ENCODE measurements around the gene HIC2. TPM values are rescaled to one million over a fixed set of nuclear protein-coding genes. Genes with fewer than 3 reads are reported as not detected.
"Not testable (repeated sequence)": the region's sequence is repeated elsewhere in the genome, so short reads cannot be mapped to it uniquely, and the experiment has no call there.

The HIC2 gene
- total RNA-seq, 1 experiment from 2014 or later = 0.69 TPM

DNA sequence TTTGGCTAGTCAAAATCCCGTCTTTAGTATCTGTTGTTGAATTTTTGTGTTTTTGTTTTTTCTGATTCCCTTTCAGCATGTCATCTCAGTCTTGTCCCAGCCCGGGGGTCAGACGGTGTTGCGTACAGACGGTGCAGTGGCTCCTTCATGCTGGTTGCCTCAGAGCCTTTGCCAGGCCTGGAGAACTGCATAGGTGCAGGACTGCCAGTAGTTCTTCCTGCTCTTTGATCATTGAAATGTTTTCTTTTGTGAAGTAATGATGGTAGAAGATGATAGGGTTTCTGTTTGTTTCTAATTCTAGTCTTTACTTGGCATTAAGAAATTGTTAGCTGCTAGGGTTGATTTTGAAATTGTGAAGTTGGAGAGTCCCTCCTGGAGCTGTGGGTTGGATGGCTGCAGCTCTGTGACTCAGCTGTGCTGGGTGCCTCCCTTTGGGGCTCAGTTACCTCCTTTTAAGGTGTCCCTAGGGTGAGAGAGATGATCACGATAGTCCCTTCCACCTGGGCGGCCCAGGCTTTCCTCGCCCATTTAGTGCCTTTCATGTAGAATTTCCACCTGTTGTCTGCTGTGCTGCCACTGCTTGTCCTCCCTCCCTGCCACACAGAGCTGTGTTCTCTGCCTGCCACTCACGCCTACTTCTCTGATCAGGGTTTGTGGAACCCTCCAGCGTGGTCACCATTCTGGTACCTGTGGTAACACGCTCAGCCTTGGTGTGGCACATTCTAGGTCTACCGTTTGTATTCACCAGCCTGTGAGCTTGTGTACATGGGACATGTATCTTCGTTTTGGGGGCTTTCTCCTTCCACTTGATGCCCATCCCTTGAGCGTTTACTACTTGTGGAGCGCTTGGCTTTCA is 17.4 kb downstream of the HIC2 start:
- DNase-seq (ENCODE audit: low read depth) = not testable (repeated sequence)

DNA sequence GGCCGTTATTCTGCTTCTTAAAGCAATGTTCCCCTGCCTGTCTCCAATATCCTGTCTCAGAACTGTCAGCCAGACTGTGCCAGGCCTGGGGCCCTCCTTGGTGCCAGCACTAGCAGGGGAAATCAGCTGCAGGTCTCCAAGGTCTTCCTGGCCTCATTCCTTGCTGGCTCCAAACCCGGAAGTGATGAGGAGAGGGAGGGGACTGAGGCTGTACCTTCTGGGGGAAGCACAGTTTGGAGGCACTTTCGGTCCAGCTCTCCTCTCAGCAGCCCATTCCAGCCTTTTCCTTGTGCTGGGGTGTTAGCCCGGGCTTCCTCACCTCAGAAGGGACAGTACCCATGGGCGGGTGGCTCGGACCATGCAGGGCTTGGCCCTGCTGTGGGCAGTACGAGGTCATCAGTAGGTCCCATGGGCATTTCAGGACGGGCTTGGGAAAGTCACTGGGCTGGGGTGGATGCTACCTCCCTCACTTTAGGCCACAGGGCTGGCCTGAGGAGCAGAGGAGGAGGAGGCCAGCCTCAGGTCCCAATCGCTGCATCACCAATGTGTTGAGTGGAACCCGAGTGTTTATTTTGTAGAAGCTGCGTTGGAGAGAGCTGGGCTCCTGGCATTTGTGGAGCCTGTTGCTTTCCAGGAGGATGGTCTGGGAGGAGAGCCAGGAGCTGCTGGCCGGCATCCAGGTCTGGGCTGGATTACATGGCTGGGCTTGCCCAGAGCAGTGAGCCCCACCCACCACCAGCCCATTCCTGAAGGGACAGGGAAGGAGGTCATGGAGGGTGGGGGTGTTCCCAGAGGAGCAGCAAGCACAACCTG is 19.0 kb downstream of the HIC2 start:
- DNase-seq (ENCODE audit: low read depth) = not testable (repeated sequence)

DNA sequence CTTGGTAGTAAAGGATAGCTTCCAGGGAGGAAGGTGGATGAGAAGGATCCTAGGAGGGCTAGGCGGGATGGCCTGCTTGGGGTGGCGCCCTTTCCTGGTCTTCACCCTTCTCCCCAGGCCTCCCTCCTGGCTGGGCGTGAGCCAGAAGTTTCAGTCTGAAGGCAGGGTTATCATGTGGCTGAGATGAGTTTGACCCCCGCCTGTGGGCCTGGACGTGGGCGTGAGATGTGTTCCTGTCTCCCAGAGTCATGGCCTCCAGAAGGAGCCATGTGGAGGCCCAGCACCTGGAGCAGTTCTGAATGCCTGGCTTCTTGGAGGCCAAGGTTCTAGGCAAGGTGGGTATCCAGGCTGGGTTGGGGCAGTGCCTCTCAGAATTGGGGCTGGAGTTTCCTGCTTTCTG is 20.8 kb downstream of the HIC2 start:
- not testable (repeated sequence) for DNase-seq (ENCODE audit: low read depth)

DNA sequence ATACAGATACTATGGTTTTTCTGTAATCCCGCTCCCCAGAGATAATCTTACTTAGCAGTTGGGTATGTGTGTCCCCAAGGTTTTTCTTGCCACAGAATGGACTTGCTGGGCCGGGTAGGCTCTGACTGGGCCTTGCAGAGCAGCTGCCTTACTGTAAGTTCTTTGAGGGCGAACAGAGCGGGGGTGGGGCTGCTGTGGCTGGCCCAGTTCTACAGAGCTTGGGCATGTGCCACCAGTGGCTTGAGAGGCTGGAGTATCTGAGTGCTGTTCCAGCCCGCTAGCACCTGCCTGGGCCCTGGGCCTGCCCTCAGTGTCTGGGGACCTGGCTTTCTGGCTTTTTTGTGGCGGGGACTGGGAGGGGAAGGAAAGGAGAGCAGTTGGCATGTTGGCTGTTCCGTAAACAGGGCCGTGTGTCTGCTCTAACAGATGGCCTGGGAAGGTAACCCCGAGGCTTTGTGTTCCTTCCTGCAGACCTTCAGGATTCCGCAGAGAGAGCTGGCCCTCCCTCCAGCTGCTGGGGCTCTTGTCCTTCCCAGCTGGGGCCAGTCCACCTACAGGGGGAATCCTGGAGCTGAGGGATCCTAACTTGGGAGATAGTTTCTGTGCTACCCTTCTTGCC is 23.0 kb downstream of the HIC2 start:
- not testable (repeated sequence) for DNase-seq (ENCODE audit: low read depth)

DNA sequence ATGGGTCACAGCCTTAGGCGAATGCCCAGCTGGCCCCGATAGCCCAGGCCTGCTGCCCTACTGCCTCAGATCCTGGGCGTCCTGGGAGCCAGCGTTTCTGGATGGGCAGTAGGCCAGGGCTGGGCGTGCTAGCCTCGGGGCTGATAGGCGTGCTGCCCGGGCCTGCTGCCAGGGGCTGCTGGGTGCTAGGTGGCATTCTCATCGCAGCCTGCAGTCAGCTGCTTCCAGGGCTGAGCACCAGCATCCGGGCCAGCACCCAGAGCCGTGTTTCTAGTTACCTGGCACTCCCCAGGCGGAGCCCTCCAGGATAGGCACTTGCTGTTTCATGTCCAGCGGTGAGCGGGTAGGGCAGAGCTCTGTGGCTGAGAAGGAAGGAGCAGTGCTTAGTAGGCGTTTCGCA is 23.5 kb downstream of the HIC2 start:
- not testable (repeated sequence) for DNase-seq (ENCODE audit: low read depth)

DNA sequence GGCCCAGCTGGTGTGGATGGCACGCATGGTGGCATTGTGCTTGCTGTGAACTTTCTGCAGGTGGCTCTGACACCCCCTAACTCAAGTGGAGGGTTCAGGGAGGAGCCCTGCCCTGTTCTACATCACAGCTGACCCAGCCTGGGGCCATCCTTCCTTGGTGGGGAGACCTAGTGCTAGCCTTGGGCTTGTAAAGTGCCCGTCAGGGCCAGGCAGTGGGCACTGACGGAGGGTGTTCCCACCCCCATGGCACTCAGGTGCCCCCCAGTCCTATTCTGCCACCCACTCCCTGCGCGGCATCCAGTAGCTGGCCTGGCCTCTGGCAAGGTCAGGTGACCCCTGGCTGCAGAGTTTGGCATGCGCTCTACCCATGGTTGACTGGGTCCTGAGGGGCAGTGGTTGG is 24.0 kb downstream of the HIC2 start:
- DNase-seq (ENCODE audit: low read depth) = not testable (repeated sequence)

DNA sequence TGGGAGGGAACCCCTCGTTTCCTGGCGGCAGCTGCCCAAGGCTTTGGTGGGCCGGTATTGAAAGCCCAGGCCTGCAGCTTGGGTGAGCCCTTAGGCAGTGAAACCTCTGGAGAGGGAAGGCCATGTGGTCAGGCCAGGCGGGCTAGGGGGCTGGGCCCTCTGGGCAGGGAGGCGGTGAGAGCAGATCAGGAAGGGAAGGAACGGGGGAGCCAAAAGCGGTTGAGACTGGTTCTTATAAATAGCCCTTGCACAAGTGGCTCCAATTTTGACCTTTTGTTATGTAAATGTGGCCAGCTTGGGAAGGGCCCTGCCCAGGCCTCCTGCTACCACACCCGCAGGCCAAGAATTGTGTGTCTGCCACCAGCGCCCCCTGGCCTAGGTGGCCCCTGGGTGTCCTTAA is 25.0 kb downstream of the HIC2 start:
- not testable (repeated sequence) for DNase-seq (ENCODE audit: low read depth)

DNA sequence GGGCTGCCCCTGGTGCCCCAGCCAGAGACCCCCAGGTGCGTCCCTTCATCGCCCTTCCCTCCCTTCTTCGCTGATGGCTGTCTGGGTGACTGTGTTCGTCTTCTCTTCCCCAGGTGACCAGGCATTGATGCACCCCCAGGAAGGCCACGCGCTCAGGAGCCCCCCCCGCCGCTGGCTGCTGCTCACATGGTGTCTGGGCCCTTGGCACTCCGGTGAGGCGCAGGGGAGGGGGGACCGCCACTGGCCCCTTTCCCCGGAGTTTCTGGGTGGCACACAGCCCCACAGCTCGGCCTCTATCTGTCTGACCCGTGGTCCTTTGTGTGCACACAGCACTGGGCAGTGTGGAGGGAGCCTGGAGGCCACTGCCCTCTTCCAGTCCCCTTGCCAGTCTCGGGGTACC is 25.5 kb downstream of the HIC2 start:
- not testable (repeated sequence) for DNase-seq (ENCODE audit: low read depth)

DNA sequence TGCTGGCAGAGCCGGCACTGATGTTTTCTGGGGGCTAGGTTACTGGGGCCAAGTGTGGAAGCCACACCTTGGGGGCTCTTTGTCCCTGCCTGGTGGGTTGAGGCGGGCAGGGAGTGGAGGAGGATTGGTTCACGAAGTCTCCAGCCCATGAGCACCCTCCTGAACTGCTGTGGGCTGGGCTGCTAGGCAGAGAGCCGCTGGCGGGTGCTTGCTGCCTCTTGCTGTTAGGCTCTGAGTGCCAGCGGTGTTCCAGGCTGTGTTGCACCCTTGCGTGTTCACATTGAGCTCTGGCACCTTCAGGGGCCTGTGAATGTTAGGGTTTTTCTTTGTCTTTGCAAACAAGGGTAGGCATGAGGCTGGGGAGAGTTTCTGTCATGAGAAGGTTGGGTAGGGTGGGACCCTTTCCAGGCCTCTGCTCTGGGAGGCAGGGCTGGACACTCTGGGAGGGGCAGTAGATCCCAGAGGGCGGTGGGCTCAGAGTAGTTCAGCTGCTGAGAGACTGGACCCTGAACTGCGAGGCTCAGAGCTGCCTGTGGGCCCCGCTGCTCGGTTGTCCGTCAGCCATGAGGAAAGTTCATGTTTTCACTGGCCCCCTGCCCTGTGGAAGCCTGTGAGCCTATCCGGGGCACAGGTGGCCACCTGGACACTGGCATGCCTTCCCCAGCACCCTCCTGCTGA is 26.0 kb downstream of the HIC2 start:
- no peak for DNase-seq (ENCODE audit: low read depth)

DNA sequence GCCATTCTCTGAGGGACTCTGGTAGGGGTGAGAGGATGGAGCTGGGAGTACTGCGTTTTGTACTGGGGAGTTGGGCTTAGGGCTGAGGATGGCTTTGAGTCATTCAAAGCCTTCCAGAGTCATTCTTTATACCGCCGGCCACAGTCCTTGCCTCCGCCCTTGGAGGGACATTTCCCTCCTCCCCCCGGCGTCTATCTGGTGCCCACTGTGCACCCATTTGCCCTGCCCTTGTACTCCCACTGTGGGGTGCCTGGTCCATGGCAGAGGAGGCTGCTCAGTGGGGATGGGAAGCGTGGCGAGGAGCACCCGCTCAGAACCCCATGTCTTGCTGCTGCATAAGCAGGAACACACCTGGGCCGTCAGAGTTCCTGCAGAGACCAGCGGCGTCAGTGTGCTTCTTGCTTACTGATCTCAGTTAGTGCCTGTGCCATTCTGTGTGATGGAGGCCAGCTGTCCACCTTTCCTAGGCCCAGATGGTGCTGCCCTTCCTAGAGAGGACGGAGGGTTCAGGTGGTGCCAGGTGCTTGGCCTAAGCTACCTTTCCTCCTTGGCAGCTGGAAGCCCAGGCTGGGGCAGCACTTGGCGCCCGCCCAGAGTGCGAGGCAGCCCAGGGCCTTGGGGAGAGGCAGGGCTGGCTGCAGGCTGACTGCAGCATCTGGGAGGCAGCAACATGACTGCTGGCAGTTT is 26.7 kb downstream of the HIC2 start:
- no peak for DNase-seq (ENCODE audit: low read depth)

DNA sequence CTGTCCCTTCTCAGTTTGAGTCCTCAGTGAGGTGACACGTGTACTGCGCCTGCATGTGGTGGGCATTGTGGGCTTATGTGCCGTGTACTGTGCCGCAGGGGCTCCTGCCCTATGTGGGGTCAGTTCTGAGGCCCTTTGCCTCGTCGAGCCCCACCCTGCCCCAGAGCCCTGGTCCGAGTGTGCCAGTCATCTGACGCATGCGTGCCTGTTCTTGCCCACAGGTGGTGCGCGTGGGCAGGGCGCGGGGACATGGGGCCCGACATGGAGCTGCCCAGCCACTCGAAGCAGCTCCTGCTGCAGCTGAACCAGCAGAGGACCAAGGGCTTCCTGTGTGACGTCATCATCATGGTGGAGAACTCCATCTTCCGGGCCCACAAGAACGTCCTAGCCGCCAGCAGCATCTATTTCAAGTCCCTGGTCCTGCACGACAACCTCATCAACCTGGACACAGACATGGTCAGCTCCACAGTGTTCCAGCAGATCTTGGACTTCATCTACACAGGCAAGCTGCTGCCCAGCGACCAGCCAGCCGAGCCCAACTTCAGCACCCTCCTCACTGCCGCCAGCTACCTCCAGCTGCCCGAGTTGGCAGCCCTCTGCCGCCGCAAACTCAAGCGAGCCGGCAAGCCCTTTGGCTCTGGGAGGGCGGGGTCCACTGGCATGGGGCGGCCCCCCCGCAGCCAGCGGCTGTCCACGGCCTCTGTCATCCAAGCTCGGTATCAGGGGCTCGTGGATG is 27.7 kb downstream of the HIC2 start:
- DNase-seq (ENCODE audit: low read depth) = no peak

DNA sequence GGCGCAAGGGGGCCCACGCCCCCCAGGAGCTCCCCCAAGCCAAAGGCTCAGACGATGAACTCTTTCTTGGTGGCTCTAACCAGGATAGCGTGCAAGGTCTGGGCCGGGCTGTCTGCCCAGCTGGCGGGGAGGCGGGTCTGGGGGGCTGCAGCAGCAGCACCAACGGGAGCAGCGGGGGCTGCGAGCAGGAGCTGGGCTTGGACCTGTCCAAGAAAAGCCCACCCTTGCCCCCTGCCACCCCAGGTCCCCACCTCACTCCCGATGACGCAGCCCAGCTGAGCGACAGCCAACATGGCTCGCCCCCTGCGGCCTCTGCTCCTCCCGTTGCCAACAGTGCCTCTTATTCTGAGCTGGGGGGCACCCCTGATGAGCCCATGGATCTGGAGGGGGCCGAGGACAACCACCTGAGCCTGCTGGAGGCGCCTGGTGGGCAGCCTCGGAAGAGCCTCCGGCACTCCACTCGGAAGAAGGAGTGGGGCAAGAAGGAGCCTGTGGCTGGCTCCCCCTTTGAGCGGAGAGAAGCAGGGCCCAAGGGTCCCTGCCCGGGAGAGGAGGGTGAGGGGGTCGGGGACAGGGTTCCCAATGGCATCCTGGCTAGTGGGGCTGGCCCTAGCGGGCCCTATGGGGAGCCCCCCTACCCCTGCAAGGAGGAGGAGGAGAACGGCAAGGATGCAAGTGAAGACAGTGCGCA is 28.4 kb downstream of the HIC2 start:
- no peak for DNase-seq (ENCODE audit: low read depth)

DNA sequence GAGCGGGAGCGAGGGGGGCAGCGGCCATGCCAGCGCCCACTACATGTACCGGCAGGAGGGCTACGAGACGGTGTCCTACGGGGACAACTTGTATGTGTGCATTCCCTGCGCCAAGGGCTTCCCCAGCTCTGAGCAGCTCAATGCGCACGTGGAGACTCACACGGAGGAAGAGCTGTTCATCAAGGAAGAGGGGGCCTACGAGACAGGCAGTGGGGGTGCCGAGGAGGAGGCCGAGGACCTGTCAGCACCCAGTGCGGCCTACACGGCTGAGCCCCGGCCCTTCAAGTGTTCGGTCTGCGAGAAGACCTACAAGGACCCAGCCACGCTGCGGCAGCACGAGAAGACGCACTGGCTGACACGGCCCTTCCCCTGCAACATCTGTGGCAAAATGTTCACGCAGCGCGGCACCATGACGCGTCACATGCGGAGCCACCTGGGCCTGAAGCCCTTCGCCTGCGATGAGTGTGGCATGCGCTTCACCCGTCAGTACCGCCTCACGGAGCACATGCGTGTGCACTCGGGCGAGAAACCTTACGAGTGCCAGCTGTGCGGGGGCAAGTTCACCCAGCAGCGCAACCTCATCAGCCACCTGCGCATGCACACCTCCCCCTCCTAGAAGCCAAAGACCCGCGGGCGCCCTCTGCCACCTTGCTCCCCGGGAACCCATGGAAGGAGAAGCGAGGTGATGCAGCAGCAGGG is 29.1 kb downstream of the HIC2 start:
- DNase-seq (ENCODE audit: low read depth) = no peak

DNA sequence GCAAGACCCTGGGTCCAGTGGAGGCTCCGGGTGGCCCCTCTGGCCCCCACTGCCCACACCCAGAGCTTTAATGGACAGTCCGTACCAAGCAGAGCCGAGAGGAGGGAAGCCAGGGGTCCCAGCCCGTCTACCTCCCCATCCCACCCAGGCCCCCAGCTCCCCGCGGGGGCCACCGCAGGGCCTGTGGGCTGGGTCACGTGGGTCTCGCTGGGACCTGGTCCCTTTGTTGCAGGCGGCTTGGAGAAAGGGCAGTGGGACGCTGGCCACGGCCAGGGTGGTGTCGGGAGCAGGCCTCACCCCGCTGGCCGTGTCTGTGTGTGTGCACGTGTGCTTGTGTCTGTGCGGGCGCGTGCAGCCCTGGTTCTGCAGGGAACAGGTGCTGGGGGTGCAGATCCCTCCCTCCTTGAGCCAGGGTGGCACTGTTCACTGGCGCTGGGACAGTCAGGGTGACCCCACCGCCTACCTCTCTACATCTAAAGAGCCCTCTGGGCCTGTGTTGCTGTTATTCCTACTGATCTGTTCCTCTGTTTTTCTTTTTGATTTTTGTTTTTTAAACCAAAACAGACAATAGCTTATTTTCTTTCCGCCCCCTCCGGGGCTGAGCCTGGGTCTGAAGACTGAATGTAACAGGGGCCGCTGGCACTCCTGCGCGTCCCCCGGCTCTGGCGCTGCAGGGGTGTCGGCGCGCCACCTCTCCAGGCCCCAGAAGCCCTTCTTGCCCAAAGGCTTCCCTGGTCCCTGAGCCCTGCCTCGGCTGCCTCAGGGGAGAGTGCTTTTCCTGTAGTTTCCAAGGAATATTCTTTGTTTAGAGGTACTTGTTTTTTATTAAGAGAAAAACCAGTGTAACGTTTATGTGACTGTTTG is 29.9 kb downstream of the HIC2 start:
- DNase-seq (ENCODE audit: low read depth) = no peak

DNA sequence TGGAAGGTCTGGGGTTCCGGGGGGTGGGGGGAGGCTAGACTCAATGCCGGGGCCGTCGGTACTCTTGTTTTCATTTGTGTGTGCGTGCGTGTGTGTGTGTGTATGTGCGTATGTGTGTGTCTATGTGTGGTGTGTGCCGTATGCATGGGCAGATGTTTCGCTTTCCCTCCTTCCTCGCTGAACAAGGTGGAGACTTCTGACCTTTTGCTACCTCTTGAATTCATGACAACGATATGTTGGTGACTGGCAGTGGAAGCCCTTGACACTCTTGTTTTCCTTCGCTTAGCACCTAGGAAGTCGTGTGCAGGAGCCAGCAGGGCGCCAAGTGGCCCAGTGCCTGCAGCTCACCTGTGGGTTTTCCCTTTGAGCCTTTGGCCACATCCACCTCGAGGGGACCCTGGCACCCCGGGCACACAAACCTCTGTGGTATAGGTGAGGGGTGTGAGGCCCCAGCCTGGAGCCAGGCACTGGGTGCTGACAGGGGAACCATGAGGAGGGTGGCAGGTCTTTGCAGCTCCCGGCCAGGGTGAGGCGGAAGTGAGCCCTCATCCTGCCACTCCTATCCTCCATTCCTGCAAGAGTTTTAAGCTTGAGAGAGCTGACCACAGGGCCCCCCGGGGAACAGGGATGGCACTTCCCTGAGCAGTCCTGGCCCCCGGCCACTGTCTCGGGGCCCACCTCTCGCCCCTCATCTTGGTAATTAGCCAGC is 30.7 kb downstream of the HIC2 start:
- DNase-seq (ENCODE audit: low read depth) = no peak

DNA sequence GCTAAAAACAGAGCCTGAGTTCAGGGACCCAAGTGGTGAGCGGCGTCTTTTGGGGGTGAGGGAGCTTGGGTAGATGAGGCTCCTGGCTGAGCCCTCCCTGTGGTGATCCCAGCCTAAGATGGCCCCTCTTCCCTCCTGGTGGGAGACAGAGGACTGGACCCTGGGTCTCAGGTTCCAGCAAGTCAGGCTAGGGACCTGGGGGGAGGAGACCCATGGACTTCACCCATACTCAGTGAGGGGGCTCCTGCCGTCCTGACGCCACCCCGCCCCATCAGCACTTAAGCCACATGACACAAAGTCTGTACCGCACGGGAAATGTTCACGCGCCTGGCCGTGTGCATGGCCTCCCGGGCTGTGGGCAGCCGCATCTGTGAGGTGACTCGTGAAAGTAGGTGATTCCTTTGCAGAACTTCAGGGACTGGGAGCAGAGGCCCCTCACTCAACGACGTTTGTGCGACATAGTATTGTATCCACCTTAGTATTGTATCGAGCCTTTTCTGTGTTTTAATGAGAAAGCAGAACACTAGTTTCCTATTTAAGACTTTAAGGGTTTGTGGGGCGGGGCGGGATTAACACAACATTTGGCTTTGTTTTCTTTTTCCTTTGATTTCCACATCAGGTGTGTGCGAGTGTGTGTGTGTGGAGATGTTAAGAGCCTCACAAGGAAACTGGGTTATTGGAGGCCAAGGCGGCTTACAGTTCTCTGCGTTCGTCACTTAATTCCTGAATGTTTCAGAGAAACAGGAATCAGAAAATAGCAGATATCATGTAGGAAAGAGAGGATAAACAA is 31.7 kb downstream of the HIC2 start:
- no peak for DNase-seq (ENCODE audit: low read depth)

Measured in M059J (cell line).